ENCODE measurements around the gene NUDT3. TPM values are rescaled to one million over a fixed set of nuclear protein-coding genes. Genes with fewer than 3 reads are reported as not detected.
A peak's percentile ranks its signal among the peaks of the same experiment; 100 is the strongest.

NUDT3 gene
- total and polyA plus RNA-seq, 9 of the 15 experiments (the other 6 are each of a cell fraction or from before 2014, with no cell fraction given) = 5.4 to 81.2 (median 56.4) TPM

- no peak for TF ChIP-seq ATF4 (CRISPR knock-in tag; IDR thresholded peaks at IDR 0.05)
- TF ChIP-seq RB1 (IDR thresholded peaks at IDR 0.05; ENCODE audit: low read depth) = peak; percentile 62; the same call in 1 of the 2 replicates
- no peak for TF ChIP-seq RFX5 (IDR thresholded peaks at IDR 0.05; ENCODE audit: low read depth, low read length)
- TF ChIP-seq PYGO2 (tag; IDR thresholded peaks at IDR 0.05) = no peak
- TF ChIP-seq SAFB (IDR thresholded peaks at IDR 0.05; ENCODE audit: borderline replicate concordance, low read depth, low read length) = no peak
- 0 out of 2 replicates have a peak, but pooled peaks have one; percentile 41 for TF ChIP-seq RREB1 (CRISPR knock-in tag; IDR thresholded peaks at IDR 0.05)
- 0 out of 2 replicates have a peak, but pooled peaks have one; percentile 21 for TF ChIP-seq CREB3L1 (IDR thresholded peaks at IDR 0.05; ENCODE audit: borderline replicate concordance, low read depth)
- no peak for TF ChIP-seq ZNF79 (CRISPR knock-in tag; IDR thresholded peaks at IDR 0.05; ENCODE audit: low read depth)
- no peak for TF ChIP-seq JUNB (CRISPR knock-in tag; conservative IDR thresholded peaks at IDR 0.05)
- TF ChIP-seq ELF4 (CRISPR knock-in tag; IDR thresholded peaks at IDR 0.05) = no peak
- TF ChIP-seq ZNF184 (CRISPR knock-in tag; IDR thresholded peaks at IDR 0.05) = no peak
- no peak for TF ChIP-seq GATA2 (CRISPR knock-in tag; IDR thresholded peaks at IDR 0.05)
- TF ChIP-seq ZNF3 (CRISPR knock-in tag; IDR thresholded peaks at IDR 0.05) = no peak
- TF ChIP-seq, protein P1, sequence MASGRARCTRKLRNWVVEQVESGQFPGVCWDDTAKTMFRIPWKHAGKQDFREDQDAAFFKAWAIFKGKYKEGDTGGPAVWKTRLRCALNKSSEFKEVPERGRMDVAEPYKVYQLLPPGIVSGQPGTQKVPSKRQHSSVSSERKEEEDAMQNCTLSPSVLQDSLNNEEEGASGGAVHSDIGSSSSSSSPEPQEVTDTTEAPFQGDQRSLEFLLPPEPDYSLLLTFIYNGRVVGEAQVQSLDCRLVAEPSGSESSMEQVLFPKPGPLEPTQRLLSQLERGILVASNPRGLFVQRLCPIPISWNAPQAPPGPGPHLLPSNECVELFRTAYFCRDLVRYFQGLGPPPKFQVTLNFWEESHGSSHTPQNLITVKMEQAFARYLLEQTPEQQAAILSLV (tag; IDR thresholded peaks at IDR 0.05) = 0 out of 2 replicates have a peak, but pooled peaks have one; percentile 35
- no peak for TF ChIP-seq HSF4 (CRISPR knock-in tag; IDR thresholded peaks at IDR 0.05; ENCODE audit: borderline replicate concordance)
- no peak for TF ChIP-seq RBBP5 (IDR thresholded peaks at IDR 0.05; ENCODE audit: borderline replicate concordance, insufficient read depth, low read length, poor library complexity, severe bottlenecking)
- TF ChIP-seq TCFL5 (CRISPR knock-in tag; conservative IDR thresholded peaks at IDR 0.05) = no peak
These were observed 145.7 kb downstream of the NUDT3 start (continued) for GRCh38 chr6:34246563-34247391.
